Mucosa of descending colon (tissue), 3 donors: ENCODE results near the gene NISCH. TPM values are rescaled to one million over a fixed set of nuclear protein-coding genes. Genes with fewer than 3 reads are reported as not detected.

Experiments
- ATAC-seq: fragments of 200-7000 bp; cut with Tn5 transposase; one replicate; pipeline ENCODE4 v1.9.1; 2020; ENCODE audit warnings: mild to moderate bottlenecking, moderate library complexity
- DNase-seq, 3 donors: peaks; one replicate each; pipeline ENCODE4 v3.0.0-alpha.2; 2020
- H3K36me3 ChIP-seq: fragments of 200-600 bp; one replicate; pipeline ENCODE4 v1.8.0; 2021; ENCODE audit warnings: low read depth, mild to moderate bottlenecking
- H3K4me1 ChIP-seq: fragments of 200-600 bp; one replicate; pipeline ENCODE4 v1.8.0; 2021; ENCODE audit warnings: low read depth, mild to moderate bottlenecking
- H3K4me3 ChIP-seq: fragments of 200-600 bp; one replicate; pipeline ENCODE4 v1.8.0; 2021; ENCODE audit warnings: mild to moderate bottlenecking
- H3K9me3 ChIP-seq: fragments of 200-600 bp; one replicate; pipeline ENCODE4 v1.8.0; 2021; ENCODE audit warnings: mild to moderate bottlenecking
- CTCF ChIP-seq: fragments of 200-600 bp; IDR thresholded peaks from one replicate; pipeline ENCODE4 v1.8.0; 2022; ENCODE audit warnings: antibody characterized with exemption, mild to moderate bottlenecking
- intact Hi-C, 2 donors: fragments of 100-400 bp; cut with DNase I in 1 of 2; cut with micrococcal nuclease in 1 of 2; formaldehyde crosslinking; loops; one replicate each; pipeline versions ENCODE4 v1.11.0 to v1.11.1; 2022; cut with DNase I, micrococcal nuclease
- total RNA-seq, 3 donors: library from RNA; stranded (reverse); fragmentation: NEBNext Ultra II Directional in 2 of 3; extraction: Animal tissue kit (Norgen Biotek cat#: 25700) in 2 of 3; gene quantifications; one replicate each; pipeline versions ENCODE4 v1.2.1 to v1.2.4, GENCODE V29; 2021 to 2023
- donor health status: DM: no; HTN: no; CAD: no; lungs with moderate emphysema.
- donor health status: DM: no; HTN: no; CAD: no.
- donor health status: DM: no; HTN: yes; CAD: no.

The NISCH gene
- total RNA-seq, 3 donors from 2014 or later: 57.6 to 91.0 (median 72.1) TPM

GRCh38 chr3:52440249-52440551 is 15.2 kb upstream of the NISCH start:
- TF ChIP-seq CTCF: no peak
- no peak for ATAC-seq
- DNase-seq: no peak

GRCh38 chr3:52440671-52441070 is 14.7 kb upstream of the NISCH start:
- intact Hi-C loops: no loop called here
- no peak for DNase-seq
- H3K36me3 ChIP-seq: no peaks in the 10 kb centered on the region
- no peak for ATAC-seq
- TF ChIP-seq CTCF: no peak
- H3K9me3 ChIP-seq: no peaks in the 10 kb centered on the region
- peaks cover 5% of the 10 kb centered on the region for H3K4me1 ChIP-seq
- H3K4me3 ChIP-seq: no peak overlapping the region

More at GRCh38 chr3:52440249-52440551, 15.2 kb upstream of the NISCH start:
- intact Hi-C loops: no loop called here
- H3K4me3 ChIP-seq: no peak overlapping the region
- H3K4me1 ChIP-seq: peaks cover 4% of the 10 kb centered on the region
- H3K9me3 ChIP-seq: no peaks in the 10 kb centered on the region
- no peaks in the 10 kb centered on the region for H3K36me3 ChIP-seq

GRCh38 chr3:52441091-52441771 is 14.2 kb upstream of the NISCH start:
- no peak for ATAC-seq
- intact Hi-C loops: no loop called here
- no peaks in the 10 kb centered on the region for H3K9me3 ChIP-seq

GRCh38 chr3:52441772-52442332 is 13.6 kb upstream of the NISCH start:
- no peak for ATAC-seq
- intact Hi-C loops: no loop called here
- Histone ChIP-seq H3K4me1 (peaks cover 5% of the 10 kb centered on the region), H3K36me3 (no peaks in the 10 kb centered on the region), H3K4me3 (no peak overlapping the region), H3K9me3 (no peaks in the 10 kb centered on the region)
- no peak for DNase-seq
- TF ChIP-seq CTCF: no peak

More at GRCh38 chr3:52441091-52441771, 14.2 kb upstream of the NISCH start:
- Histone ChIP-seq H3K4me3 (no peak overlapping the region), H3K4me1 (peaks cover 5% of the 10 kb centered on the region), H3K36me3 (no peaks in the 10 kb centered on the region)
- no peak for TF ChIP-seq CTCF
- no peak for DNase-seq

GRCh38 chr3:52442409-52443267 is 12.8 kb upstream of the NISCH start:
- H3K9me3 ChIP-seq: no peaks in the 10 kb centered on the region
- no peak for TF ChIP-seq CTCF
- DNase-seq: no peak
- no peak overlapping the region for H3K4me3 ChIP-seq
- intact Hi-C loops: no loop called here
- H3K36me3 ChIP-seq: no peaks in the 10 kb centered on the region
- H3K4me1 ChIP-seq: peaks cover 5% of the 10 kb centered on the region
- no peak for ATAC-seq
